Hepatocyte (in vitro differentiated cells): ENCODE data around the gene ARHGDIB. TPM values are rescaled to one million over a fixed set of nuclear protein-coding genes. Genes with fewer than 3 reads are reported as not detected.

ENCODE experiments used
- DNase-seq: peaks from one replicate; pipeline ENCODE4 v3.0.0-alpha.2; 2016; ENCODE audit warnings: low spot score
- H2AFZ ChIP-seq: fragments of 200-600 bp; sonication (generic); 2 replicates; pipeline ENCODE4 v1.6.0; 2016; ENCODE audit warnings: antibody characterized with exemption, mild to moderate bottlenecking
- H3K27ac ChIP-seq: fragments of 200-600 bp; sonication (generic); 2 replicates; pipeline ENCODE4 v1.5.1; 2016; ENCODE audit warnings: mild to moderate bottlenecking
- H3K27me3 ChIP-seq: fragments of 200-600 bp; sonication (generic); 2 replicates; pipeline ENCODE4 v1.6.1; 2016
- H3K36me3 ChIP-seq: fragments of 200-600 bp; sonication (generic); replicated peaks from 2 replicates; pipeline ENCODE4 v1.5.1; 2016; ENCODE audit warnings: low read depth; ENCODE audit not compliant: insufficient read depth
- H3K4me1 ChIP-seq: fragments of 200-600 bp; sonication (generic); 2 replicates; pipeline ENCODE4 v1.5.1; 2016; ENCODE audit warnings: mild to moderate bottlenecking, moderate library complexity; ENCODE audit not compliant: insufficient read depth
- H3K4me2 ChIP-seq: fragments of 200-600 bp; sonication (generic); 2 replicates; pipeline ENCODE4 v1.6.0; 2016
- H3K4me3 ChIP-seq: fragments of 200-600 bp; sonication (generic); 2 replicates; pipeline ENCODE4 v1.5.1; 2016; ENCODE audit warnings: mild to moderate bottlenecking
- H3K79me2 ChIP-seq: fragments of 200-600 bp; sonication (generic); 2 replicates; pipeline ENCODE4 v1.6.0; 2017; ENCODE audit warnings: mild to moderate bottlenecking
- H3K9me2 ChIP-seq: fragments of 200-600 bp; sonication (generic); replicated peaks from 2 replicates; pipeline ENCODE4 v1.6.0; 2017; ENCODE audit warnings: mild to moderate bottlenecking; ENCODE audit not compliant: insufficient read depth
- H3K9me3 ChIP-seq: fragments of 200-600 bp; sonication (generic); 2 replicates; pipeline ENCODE4 v1.5.1; 2016; ENCODE audit warnings: low read depth, mild to moderate bottlenecking
- H4K20me1 ChIP-seq: fragments of 200-600 bp; sonication (generic); 2 replicates; pipeline ENCODE4 v1.6.0; 2016; ENCODE audit warnings: mild to moderate bottlenecking; ENCODE audit not compliant: insufficient read depth, poor library complexity, severe bottlenecking
- CTCF ChIP-seq: fragments of 200-600 bp; sonication (generic); IDR thresholded peaks from 2 replicates; pipeline ENCODE4 v1.5.1; 2016; ENCODE audit warnings: antibody characterized with exemption, mild to moderate bottlenecking; ENCODE audit not compliant: poor library complexity
- EZH2 ChIP-seq: fragments of 200-600 bp; sonication (generic); IDR thresholded peaks from 2 replicates; pipeline ENCODE4 v1.6.1; 2016; ENCODE audit warnings: antibody characterized with exemption, mild to moderate bottlenecking, borderline replicate concordance
- EZH2phosphoT487 ChIP-seq: fragments of 200-600 bp; sonication (generic); IDR thresholded peaks from one replicate; pipeline ENCODE4 v1.6.1; 2018; ENCODE audit warnings: antibody characterized with exemption, mild to moderate bottlenecking, low read depth, moderate library complexity; ENCODE audit not compliant: unreplicated experiment, severe bottlenecking
- WGBS: methylation state at CpG from one replicate; pipeline ENCODE4 v1.1.6; 2016; ENCODE audit warnings: low lambda C conversion rate; ENCODE audit errors: missing lambda C conversion rate; 5-methylcytosine and 5-hydroxymethylcytosine counted together
- polyA plus RNA-seq: library from polyadenylated mRNA; unstranded; fragments of >200 nt; fragmentation: Nextera tagmentation; extraction: Ambion mirVana; gene quantifications from 2 replicates; pipeline ENCODE4 v1.2.1, GENCODE V29; 2016
- total RNA-seq: library from RNA; depleted of rRNA; stranded (reverse); fragments of >200 nt; gene quantifications from 2 replicates; pipeline ENCODE4 v1.2.3, GENCODE V29; 2014

ARHGDIB gene
- total and polyA plus RNA-seq, 2 experiments from 2014 or later: 13.3 to 14.2 TPM

DNA sequence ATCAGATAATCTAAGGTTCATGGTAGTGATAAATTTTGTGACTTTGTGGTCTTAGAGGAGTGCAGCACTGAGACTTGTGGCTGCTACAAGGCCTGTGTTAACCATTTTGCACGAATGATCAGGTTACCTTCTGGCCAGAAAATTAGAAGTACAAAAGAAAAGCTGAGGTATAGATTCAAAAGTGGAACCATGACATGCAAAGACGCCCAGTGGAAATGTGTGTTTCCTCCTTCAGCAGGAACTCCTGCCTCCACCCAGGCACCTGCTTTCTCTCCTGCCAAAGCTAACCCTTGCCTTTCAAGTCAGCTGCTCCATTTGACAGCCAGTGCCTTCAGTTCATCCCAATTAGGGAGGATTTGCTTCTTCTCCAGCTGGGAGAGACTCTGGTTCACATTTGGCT lies 21.6 kb upstream of the ARHGDIB start:
- no peak overlapping the region for H3K27ac ChIP-seq

GRCh38 chr12:14982562-14982961 lies 21.2 kb upstream of the ARHGDIB start:
- Histone ChIP-seq H3K79me2 (no peaks in the 10 kb centered on the region), H3K9me2 (no peaks in the 10 kb centered on the region), H3K36me3 (no peaks in the 10 kb centered on the region), H2AFZ (no peak overlapping the region), H3K27me3 (no peaks in the 10 kb centered on the region), H3K9me3 (no peaks in the 10 kb centered on the region), H4K20me1 (no peaks in the 10 kb centered on the region), H3K4me2 (no peak overlapping the region), H3K4me3 (no peak overlapping the region), H3K27ac (no peak overlapping the region), H3K4me1 (no peaks in the 10 kb centered on the region)
- TF ChIP-seq EZH2phosphoT487 (no peak), CTCF (no peak), EZH2 (no peak)
- DNase-seq: no peak
- WGBS: 79% methylated on average over 1 of the region's 1 CpG

More for the DNA sequence above, 21.6 kb upstream of the ARHGDIB start:
- DNase-seq: no peak
- Histone ChIP-seq H3K9me2 (no peaks in the 10 kb centered on the region), H3K9me3 (no peaks in the 10 kb centered on the region), H3K4me3 (no peak overlapping the region), H3K4me1 (no peaks in the 10 kb centered on the region), H3K4me2 (no peak overlapping the region), H3K36me3 (no peaks in the 10 kb centered on the region), H3K79me2 (no peaks in the 10 kb centered on the region), H4K20me1 (no peaks in the 10 kb centered on the region), H2AFZ (no peak overlapping the region), H3K27me3 (no peaks in the 10 kb centered on the region)
- WGBS: 88% methylated on average over 2 of the region's 2 CpGs
- no peak for TF ChIP-seq CTCF
- no peak for TF ChIP-seq EZH2phosphoT487
- TF ChIP-seq EZH2: no peak

DNA sequence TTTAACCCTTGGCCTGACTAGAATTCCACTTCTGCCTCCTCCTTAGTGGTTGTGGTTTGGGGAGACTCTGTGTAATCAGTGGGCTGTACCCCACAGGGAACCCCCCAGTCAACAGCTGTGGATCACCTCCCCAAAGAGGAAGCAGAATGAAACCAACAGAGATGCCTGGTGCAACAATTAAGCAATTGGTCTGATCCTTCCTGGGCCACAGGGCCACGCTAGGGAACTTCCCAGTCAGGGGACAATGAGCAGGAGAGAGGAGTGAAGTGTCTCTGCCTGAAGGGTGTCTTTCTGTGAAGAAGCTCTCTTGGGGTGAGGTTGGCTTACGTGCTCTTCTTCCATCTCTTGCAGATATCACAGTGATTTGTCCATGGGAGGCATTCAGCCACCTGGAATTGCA lies 19.6 kb upstream of the ARHGDIB start:
- Histone ChIP-seq H3K4me2 (no peak overlapping the region), H2AFZ (no peak overlapping the region), H3K36me3 (no peaks in the 10 kb centered on the region), H3K4me3 (no peak overlapping the region), H3K27ac (no peak overlapping the region), H3K27me3 (no peaks in the 10 kb centered on the region), H3K4me1 (no peaks in the 10 kb centered on the region), H3K9me3 (no peaks in the 10 kb centered on the region), H3K9me2 (no peaks in the 10 kb centered on the region), H4K20me1 (no peaks in the 10 kb centered on the region), H3K79me2 (no peaks in the 10 kb centered on the region)
- no peak for DNase-seq
- WGBS: 93% methylated on average over 2 of the region's 2 CpGs
- TF ChIP-seq EZH2 (no peak), CTCF (no peak), EZH2phosphoT487 (no peak)

DNA sequence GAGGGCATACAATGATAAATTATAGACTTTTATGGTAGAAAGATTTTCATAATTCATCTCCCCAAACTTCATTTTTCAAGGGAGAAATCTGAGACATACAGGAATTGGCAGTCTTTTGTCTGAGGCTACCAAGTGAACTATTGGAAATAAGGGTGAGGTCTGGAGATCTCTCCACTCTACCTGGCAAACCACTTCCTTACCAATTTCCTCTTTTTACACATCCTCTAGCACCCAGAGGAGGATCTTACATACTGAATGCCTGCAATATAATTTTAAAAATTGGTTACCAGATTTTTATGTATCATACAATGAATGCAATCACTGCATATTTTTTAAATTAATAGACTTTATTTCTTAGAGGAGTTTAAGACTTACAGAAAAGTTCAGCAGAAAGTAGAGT lies 18.1 kb upstream of the ARHGDIB start:
- no peak overlapping the region for H3K4me3 ChIP-seq
- H3K4me2 ChIP-seq: no peak overlapping the region
- H3K36me3 ChIP-seq: no peaks in the 10 kb centered on the region
- no peaks in the 10 kb centered on the region for H3K4me1 ChIP-seq
- DNase-seq: no peak
- H3K9me3 ChIP-seq: no peaks in the 10 kb centered on the region
- no peak overlapping the region for H2AFZ ChIP-seq
- H3K9me2 ChIP-seq: no peaks in the 10 kb centered on the region
- TF ChIP-seq CTCF (no peak), EZH2phosphoT487 (no peak)
- H3K79me2 ChIP-seq: no peaks in the 10 kb centered on the region
- H3K27me3 ChIP-seq: no peaks in the 10 kb centered on the region
- H4K20me1 ChIP-seq: no peaks in the 10 kb centered on the region
- H3K27ac ChIP-seq: no peak overlapping the region
